ENCODE data around the gene ATXN7. TPM values are rescaled to one million over a fixed set of nuclear protein-coding genes. Genes with fewer than 3 reads are reported as not detected.

The ATXN7 gene
- polyA plus RNA-seq, 1 donor from 2014 or later = 6.7 TPM

GRCh38 chr3:63857311-63857710 lies 6.4 kb upstream of the ATXN7 start:
- no peaks in the 10 kb centered on the region for H3K9me2 ChIP-seq (ENCODE audit: insufficient read depth, low read length)
- no peak overlapping the region for H3K4me2 ChIP-seq (ENCODE audit: low read length)
- TF ChIP-seq EZH2 (IDR thresholded peaks at IDR 0.05; ENCODE audit: borderline replicate concordance, insufficient read depth, low read length, poor library complexity, severe bottlenecking) = no peak
- TF ChIP-seq TAF1 (IDR thresholded peaks at IDR 0.05; ENCODE audit: low read depth) = no peak
- no peak for TF ChIP-seq RAD21 (conservative IDR thresholded peaks at IDR 0.05)
- TF ChIP-seq POLR2AphosphoS5 (IDR thresholded peaks at IDR 0.05) = no peak
- TF ChIP-seq CTCF (IDR thresholded peaks at IDR 0.05; ENCODE audit: poor library complexity, severe bottlenecking) = no peak
- no peak for TF ChIP-seq EP300 (conservative IDR thresholded peaks at IDR 0.05; ENCODE audit: poor library complexity, severe bottlenecking)
- no peak for TF ChIP-seq REST (IDR thresholded peaks at IDR 0.05; ENCODE audit: borderline replicate concordance)
- no peak for TF ChIP-seq MXI1 (conservative IDR thresholded peaks at IDR 0.05; ENCODE audit: poor library complexity, severe bottlenecking)
- no peak for TF ChIP-seq SMC3 (conservative IDR thresholded peaks at IDR 0.05; ENCODE audit: poor library complexity)
- H3K9me3 ChIP-seq (ENCODE audit: low read length) = no peaks in the 10 kb centered on the region
- no peak overlapping the region for H3K27ac ChIP-seq (ENCODE audit: low read length)
- no peaks in the 10 kb centered on the region for H3F3A ChIP-seq (ENCODE audit: insufficient read depth, low read length, poor library complexity, severe bottlenecking)
- H3K27me3 ChIP-seq (ENCODE audit: insufficient read depth, low read depth, low read length) = no peaks in the 10 kb centered on the region
- H3K79me2 ChIP-seq (replicated peaks; ENCODE audit: insufficient read depth, low read length) = peaks cover 9% of the 10 kb centered on the region
- no peak overlapping the region for H3K4me3 ChIP-seq (ENCODE audit: low read length)
- H2AFZ ChIP-seq (ENCODE audit: low read depth, low read length) = no peak overlapping the region
- H3K36me3 ChIP-seq (ENCODE audit: insufficient read depth, low read length) = no peaks in the 10 kb centered on the region
- no peak overlapping the region for H3K9ac ChIP-seq (ENCODE audit: low read length)
- H4K20me1 ChIP-seq (ENCODE audit: insufficient read depth) = no peaks in the 10 kb centered on the region

- peaks cover 14% of the 10 kb centered on the region for H3K79me2 ChIP-seq (replicated peaks; ENCODE audit: insufficient read depth, low read length)
- no peaks in the 10 kb centered on the region for H3F3A ChIP-seq (ENCODE audit: insufficient read depth, low read length, poor library complexity, severe bottlenecking)
- H3K4me3 ChIP-seq (ENCODE audit: low read length) = no peak overlapping the region
- H2AFZ ChIP-seq (ENCODE audit: low read depth, low read length) = no peak overlapping the region
- no peaks in the 10 kb centered on the region for H3K9me2 ChIP-seq (ENCODE audit: insufficient read depth, low read length)
- H3K4me2 ChIP-seq (ENCODE audit: low read length) = no peak overlapping the region
- H3K27me3 ChIP-seq (ENCODE audit: insufficient read depth, low read depth, low read length) = no peaks in the 10 kb centered on the region
- no peak overlapping the region for H3K27ac ChIP-seq (ENCODE audit: low read length)
- TF ChIP-seq REST (IDR thresholded peaks at IDR 0.05; ENCODE audit: borderline replicate concordance) = no peak
- TF ChIP-seq EZH2 (IDR thresholded peaks at IDR 0.05; ENCODE audit: borderline replicate concordance, insufficient read depth, low read length, poor library complexity, severe bottlenecking) = no peak
- TF ChIP-seq SMC3 (conservative IDR thresholded peaks at IDR 0.05; ENCODE audit: poor library complexity) = no peak
- TF ChIP-seq MXI1 (conservative IDR thresholded peaks at IDR 0.05; ENCODE audit: poor library complexity, severe bottlenecking) = no peak
- no peak for TF ChIP-seq EP300 (conservative IDR thresholded peaks at IDR 0.05; ENCODE audit: poor library complexity, severe bottlenecking)
- no peak for TF ChIP-seq RAD21 (conservative IDR thresholded peaks at IDR 0.05)
- TF ChIP-seq CTCF (IDR thresholded peaks at IDR 0.05; ENCODE audit: poor library complexity, severe bottlenecking) = no peak
- TF ChIP-seq POLR2AphosphoS5 (IDR thresholded peaks at IDR 0.05) = no peak
- TF ChIP-seq TAF1 (IDR thresholded peaks at IDR 0.05; ENCODE audit: low read depth) = no peak
- H3K9ac ChIP-seq (ENCODE audit: low read length) = no peak overlapping the region
- no peaks in the 10 kb centered on the region for H3K9me3 ChIP-seq (ENCODE audit: low read length)
- no peaks in the 10 kb centered on the region for H3K36me3 ChIP-seq (ENCODE audit: insufficient read depth, low read length)
- no peaks in the 10 kb centered on the region for H4K20me1 ChIP-seq (ENCODE audit: insufficient read depth)
Measured at GRCh38 chr3:63860776-63861175, 2.9 kb upstream of the ATXN7 start.
